Ecto neural progenitor cell (in vitro differentiated cells): ENCODE measurements around the gene ILDR1.
"Not testable (repeated sequence)": the region's sequence is repeated elsewhere in the genome, so short reads cannot be mapped to it uniquely, and the experiment has no call there.

Source experiments
- DNase-seq: peaks from one replicate; pipeline ENCODE4 v3.0.0-alpha.2; 2018; ENCODE audit warnings: low spot score

Gene ILDR1

GRCh38 chr3:122021811-122022401 is at the start of gene ILDR1:
TSS of gene ILDR1 (minus strand) at chr3:122022247. CDS start at chr3:122022077, 170 bp downstream.
- no peak for DNase-seq

- no peak for DNase-seq
Measured at GRCh38 chr3:122067588-122068240, 45.7 kb upstream of the ILDR1 start.

- no peak for DNase-seq
Measured at GRCh38 chr3:122067214-122067550, 45.1 kb upstream of the ILDR1 start.

- no peak for DNase-seq
Measured at GRCh38 chr3:122066331-122067213, 44.5 kb upstream of the ILDR1 start.

- DNase-seq, result no peak
Measured at GRCh38 chr3:122064326-122064725, 42.3 kb upstream of the ILDR1 start.

- DNase-seq, result no peak
Measured at GRCh38 chr3:122063908-122064307, 41.9 kb upstream of the ILDR1 start.

GRCh38 chr3:122060040-122060698 is 38.1 kb upstream of the ILDR1 start:
- no peak for DNase-seq

- DNase-seq, result no peak
Measured at GRCh38 chr3:122058294-122058693, 36.2 kb upstream of the ILDR1 start.

GRCh38 chr3:122057671-122058070 is 35.6 kb upstream of the ILDR1 start:
- no peak for DNase-seq

GRCh38 chr3:122055215-122055614 is 33.2 kb upstream of the ILDR1 start, which contains the start of gene CD86:
TSS of gene CD86 (plus strand) at chr3:122055362. CDS start at chr3:122055490, 128 bp downstream.
- DNase-seq, result no peak

GRCh38 chr3:122052968-122053367 is 30.9 kb upstream of the ILDR1 start:
- DNase-seq, result no peak

- not testable (repeated sequence) for DNase-seq
Measured at GRCh38 chr3:122047773-122048172, 25.7 kb upstream of the ILDR1 start.

GRCh38 chr3:122047296-122047695 is 25.2 kb upstream of the ILDR1 start:
- DNase-seq, result not testable (repeated sequence)

GRCh38 chr3:122033023-122033422 is 11.0 kb upstream of the ILDR1 start:
- DNase-seq, result no peak

- no peak for DNase-seq
Measured at GRCh38 chr3:122032531-122032930, 10.5 kb upstream of the ILDR1 start.

GRCh38 chr3:122031123-122031468 is 9.0 kb upstream of the ILDR1 start:
- no peak for DNase-seq

GRCh38 chr3:122030381-122031122 is 8.5 kb upstream of the ILDR1 start:
- no peak for DNase-seq

GRCh38 chr3:122025296-122025695 is 3.2 kb upstream of the ILDR1 start:
- DNase-seq, result no peak

- DNase-seq, result no peak
Measured at GRCh38 chr3:122024800-122025199, 2.8 kb upstream of the ILDR1 start.

- no peak for DNase-seq
Measured at GRCh38 chr3:122023335-122023910, 1.4 kb upstream of the ILDR1 start.

- no peak for DNase-seq
Measured at GRCh38 chr3:122021037-122021436, 1.0 kb downstream of the ILDR1 start.
